GF-D8 (cell line): ENCODE data around the gene TAF10.

ENCODE experiments used
- DNase-seq: peaks from one replicate; lab custom pipeline; 2025; lab: John Stamatoyannopoulos, UW

Gene TAF10

GRCh38 chr11:6612213-6613041 is at the start of gene TAF10:
Gene TAF10 (minus strand): TSS chr11:6612216. CDS start chr11:6612189, 27 bp downstream.
- DNase-seq, result peak; percentile 71

DNA sequence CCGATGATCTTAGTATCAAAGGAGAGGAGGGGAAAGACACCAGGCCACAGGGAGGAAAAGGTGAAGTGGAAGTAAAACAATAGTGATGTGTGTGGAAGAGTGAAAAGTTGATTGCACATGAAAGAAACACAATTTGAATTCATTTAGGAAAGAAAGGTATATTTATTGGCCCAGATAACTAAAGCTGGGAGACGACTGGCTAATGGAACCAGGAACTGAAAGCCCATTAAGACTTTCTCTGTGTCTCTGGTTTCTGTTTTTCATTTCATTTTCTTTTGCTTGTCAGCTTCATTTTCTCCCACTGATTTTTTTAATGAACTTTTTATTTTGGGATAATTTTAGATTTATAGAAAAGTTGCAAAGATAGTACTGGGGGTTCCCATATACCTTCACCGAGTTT is 48.7 kb upstream of the TAF10 start:
- DNase-seq, result no peak

GRCh38 chr11:6658647-6659046 is 46.6 kb upstream of the TAF10 start:
- DNase-seq, result no peak

DNA sequence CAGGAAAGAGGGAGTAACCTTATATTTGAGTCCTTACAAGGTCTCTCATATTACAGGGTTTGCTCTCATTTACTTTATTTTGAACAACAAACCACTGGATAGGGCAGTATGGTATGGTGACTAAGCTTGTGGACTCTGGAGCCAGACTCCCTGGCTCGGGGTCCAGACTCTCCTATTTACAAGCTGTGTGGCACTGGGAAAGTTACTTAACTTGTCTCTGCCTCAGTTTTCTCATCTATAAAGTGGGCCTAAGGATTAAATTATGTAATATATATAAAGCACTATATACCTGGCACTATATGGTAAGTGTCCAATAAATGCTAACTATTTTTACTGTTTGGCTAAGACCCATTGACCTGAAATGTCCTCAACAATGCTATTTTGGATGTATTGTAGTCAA is 45.3 kb upstream of the TAF10 start:
- no peak for DNase-seq

- no peak for DNase-seq
Measured at GRCh38 chr11:6656936-6657335, 44.9 kb upstream of the TAF10 start.

DNA sequence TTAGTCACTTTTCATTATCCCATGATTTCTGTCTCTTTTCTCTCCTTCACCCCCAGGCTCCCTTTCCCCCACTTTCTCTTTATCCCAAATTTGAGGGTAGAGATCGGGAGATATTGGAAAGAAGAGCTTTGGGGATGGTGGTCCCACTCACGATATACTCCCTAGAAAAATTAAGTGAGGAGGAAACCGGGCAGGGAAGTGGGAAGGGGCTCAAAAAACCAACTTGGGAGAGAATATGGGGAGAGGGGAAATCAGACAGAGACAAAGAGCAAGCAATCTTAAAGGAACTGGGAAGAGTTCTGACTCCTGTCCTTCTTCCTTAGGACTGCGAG is 44.5 kb upstream of the TAF10 start:
- no peak for DNase-seq

GRCh38 chr11:6655790-6656583 is 44.0 kb upstream of the TAF10 start, which contains the start of gene DCHS1:
Gene DCHS1 (minus strand): TSS chr11:6655809. CDS start chr11:6641613, 14,196 bp downstream.
- no peak for DNase-seq

DNA sequence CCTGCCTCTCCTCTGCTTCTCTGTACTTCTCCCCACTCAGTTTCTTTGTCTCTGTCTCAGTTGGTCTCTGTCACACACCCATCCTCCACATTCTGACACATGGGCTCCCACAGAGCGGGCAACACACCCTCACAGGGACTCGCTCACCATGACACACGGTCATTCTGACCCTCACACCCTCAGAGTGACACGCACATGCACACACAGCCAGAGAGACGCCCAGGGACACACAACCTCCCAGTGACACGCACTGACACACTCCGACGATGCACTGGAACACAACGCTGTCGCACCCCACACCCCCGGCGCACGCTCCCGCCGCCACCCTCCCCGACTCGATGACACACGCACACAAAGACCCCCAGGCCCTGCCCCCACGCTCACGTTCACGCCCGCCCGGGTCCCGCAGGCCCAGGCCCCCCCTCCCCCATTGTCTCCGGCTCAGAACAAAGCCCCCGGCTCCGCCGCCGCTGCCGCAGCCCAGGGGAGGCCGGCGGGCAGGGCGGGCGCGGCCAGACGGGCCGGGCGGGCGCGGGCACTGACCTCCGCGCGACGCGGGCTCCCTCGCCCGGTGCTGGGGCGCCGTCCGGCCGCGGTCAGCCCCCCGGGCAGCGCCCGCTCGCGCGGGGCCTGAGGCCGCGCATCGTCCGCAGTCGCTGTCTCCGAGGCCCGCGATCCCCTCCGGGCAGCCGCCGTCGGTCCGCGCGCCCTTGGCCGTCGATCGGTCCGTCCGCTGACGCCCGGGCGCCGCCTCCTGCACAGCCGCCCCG is 43.2 kb upstream of the TAF10 start:
- no peak for DNase-seq

GRCh38 chr11:6654281-6655019 is 42.4 kb upstream of the TAF10 start:
- DNase-seq, result no peak

DNA sequence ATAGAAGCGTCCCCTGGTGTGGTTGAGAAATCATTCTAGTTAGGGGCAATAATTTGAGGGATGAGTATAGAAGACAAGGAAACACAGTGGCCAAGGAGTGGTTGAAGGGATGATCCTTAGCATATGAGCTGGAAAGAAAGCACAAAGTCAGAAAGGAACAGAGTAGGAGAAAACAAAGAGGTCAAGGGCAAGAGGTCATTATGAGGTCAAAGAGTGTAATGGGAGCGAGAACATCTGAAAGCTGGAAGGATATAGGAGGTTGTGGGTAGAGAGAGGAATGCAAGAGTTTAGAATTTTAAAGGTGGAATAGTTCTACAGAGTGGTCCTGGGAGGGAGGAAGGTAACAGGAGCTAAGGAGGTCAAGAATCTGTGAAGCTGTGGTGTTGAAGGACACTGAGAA is 41.6 kb upstream of the TAF10 start:
- no peak for DNase-seq

DNA sequence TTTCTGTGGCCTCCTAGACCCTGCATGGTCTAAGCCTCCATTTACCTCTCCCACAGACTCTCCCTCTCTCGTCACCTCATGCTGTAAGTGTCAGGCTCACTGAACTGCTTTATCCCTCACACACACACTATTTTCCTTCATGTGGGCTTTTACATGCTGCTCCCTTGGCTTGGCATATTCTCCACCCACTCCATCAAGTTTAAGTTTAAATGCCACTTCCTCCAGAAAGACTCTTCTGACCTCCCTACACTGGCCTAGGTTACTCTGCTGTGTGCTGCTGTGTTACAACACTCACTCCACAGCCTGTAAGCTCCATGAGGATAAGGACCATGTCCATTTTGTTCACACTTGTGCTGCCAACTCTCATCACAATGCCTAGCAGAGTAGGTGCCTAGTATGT is 41.1 kb upstream of the TAF10 start:
- DNase-seq, result no peak

DNA sequence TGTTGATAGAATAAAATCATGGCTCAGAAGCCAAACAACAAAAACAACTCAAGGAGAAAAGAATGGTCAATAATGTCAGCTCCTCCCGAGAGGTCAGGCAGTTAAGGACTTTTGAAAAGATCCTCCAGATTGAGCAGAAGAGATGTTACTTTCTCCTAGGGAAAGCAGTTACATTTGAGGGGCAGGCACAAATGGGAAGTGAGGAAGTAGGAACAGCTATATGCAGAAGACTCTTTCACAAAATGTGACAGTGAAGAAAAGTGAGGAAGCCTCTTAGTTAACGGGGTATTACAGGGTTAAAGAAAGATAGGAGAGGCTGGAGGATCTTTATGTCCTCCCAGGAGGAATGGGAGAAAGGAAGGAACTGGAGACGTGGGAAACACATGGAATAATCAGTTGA is 40.2 kb upstream of the TAF10 start:
- DNase-seq, result no peak

DNA sequence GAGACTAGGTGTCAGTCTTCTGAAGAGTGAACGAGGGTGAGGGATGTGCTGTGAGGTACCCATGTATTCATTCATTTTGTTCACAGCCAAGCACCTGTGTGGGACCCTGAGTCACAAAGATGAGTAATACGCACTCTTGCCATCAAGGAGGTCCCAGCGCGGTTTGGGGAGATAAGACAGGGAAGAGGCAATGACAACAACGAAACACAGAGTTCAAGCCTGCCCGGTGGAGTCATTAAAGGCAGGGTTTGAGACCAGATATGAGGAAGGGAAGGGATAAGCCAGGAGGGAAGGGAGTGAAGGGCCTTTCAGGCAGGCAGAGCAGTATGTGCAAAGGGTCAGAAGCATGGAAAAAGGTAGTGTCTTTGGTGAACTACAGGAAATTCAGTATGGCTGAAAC is 39.0 kb upstream of the TAF10 start:
- DNase-seq, result no peak

- no peak for DNase-seq
Measured at GRCh38 chr11:6650104-6650503, 38.1 kb upstream of the TAF10 start.

DNA sequence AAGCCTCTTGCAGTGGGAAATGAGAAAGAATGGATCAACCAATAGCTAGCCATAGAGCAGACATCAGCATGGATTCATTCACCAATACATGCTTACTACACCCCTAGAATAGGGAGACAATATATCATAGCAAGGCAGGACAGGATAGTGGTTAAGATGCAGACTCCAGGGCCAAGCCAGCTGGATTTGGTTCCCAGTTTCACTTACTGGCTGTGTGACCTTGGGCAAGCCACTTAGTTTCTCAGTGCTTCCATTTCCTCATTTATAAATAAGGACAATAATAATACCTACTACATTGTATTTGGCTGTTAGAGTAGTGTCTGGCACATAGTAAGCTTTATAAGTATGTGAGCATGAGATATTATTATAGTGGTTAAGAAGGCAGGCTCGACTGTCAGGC is 36.5 kb upstream of the TAF10 start:
- no peak for DNase-seq

GRCh38 chr11:6647836-6648235 is 35.8 kb upstream of the TAF10 start:
- DNase-seq, result no peak

- DNase-seq, result peak; percentile 49
Measured at GRCh38 chr11:6646918-6647679, 35.1 kb upstream of the TAF10 start.

DNA sequence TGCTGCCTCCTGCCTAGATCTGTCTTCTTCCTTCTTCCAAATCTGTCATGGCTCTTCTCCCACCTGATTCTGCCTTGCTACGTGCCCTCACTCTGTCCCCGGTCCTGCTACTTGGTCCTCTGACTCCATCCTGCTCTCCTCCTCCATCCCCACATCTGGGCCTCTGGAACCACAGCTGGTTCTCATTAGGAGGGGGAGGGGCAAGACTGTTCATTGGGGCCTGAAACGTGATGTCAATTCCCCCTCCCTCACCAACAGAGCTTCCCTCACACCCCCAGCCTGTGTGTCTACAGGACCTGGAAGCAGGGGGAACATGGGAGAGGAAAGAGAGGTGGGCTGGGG is 34.5 kb upstream of the TAF10 start:
- DNase-seq, result peak; percentile 16

GRCh38 chr11:6646071-6646470 is 34.1 kb upstream of the TAF10 start:
- peak; percentile 15 for DNase-seq

DNA sequence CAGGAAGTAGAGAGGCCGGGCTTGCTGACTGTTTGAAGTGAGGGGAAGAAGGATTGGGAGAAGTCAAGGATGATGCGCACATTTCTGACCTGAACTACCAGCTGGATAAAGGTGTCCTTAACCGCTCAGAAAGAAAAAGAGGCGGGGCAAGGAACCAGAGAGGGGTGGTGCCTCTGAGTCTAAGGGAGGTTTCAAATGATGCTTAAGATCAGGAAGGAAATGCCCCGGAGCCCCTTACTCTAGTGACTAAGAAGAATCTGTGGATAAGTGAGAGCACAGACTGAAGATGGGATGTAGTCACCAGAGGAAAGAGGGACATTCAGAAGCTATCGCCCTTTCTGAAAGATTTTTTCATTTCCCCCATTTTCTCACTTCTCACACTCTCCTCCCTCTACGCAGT is 30.9 kb upstream of the TAF10 start:
- DNase-seq, result no peak

- DNase-seq, result no peak
Measured at GRCh38 chr11:6640985-6641701, 29.1 kb upstream of the TAF10 start.
